ENCODE data around the gene H1-8.

The H1-8 gene

DNA sequence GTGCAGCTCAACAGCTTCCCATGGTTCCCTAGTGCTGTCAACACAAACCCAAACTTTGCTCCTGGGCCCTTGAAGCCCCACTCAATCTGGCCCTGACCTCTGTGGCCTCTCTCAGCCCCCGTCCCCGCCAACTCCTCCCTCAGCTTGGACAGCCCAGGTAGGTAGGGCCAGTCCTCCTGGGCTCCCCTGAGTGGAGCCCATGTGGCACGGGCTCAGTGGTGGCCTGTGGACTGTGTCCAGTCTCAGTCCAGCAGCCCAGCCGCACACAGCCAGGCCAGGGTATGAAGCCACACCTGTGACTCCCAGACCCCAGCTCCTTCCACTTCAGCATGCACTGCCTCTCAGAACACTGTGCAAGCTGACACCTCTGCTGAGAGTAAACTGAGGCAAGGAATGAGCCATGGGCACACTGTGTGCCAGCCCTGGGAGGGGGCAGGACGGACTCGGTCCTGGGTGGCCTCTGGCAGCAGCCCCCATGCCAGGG, 52.0 kb downstream of the H1-8 start:
- TF ChIP-seq, protein P1, sequence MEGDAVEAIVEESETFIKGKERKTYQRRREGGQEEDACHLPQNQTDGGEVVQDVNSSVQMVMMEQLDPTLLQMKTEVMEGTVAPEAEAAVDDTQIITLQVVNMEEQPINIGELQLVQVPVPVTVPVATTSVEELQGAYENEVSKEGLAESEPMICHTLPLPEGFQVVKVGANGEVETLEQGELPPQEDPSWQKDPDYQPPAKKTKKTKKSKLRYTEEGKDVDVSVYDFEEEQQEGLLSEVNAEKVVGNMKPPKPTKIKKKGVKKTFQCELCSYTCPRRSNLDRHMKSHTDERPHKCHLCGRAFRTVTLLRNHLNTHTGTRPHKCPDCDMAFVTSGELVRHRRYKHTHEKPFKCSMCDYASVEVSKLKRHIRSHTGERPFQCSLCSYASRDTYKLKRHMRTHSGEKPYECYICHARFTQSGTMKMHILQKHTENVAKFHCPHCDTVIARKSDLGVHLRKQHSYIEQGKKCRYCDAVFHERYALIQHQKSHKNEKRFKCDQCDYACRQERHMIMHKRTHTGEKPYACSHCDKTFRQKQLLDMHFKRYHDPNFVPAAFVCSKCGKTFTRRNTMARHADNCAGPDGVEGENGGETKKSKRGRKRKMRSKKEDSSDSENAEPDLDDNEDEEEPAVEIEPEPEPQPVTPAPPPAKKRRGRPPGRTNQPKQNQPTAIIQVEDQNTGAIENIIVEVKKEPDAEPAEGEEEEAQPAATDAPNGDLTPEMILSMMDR (IDR thresholded peaks at IDR 0.05; ENCODE audit: control insufficient read depth, insufficient read depth, low read depth, low read length, missing control alignments): no peak
- no peak for DNase-seq (ENCODE audit: low read depth)
- H3K4me3 ChIP-seq (ENCODE audit: control insufficient read depth, low read depth, low read length): no peak overlapping the region

DNA sequence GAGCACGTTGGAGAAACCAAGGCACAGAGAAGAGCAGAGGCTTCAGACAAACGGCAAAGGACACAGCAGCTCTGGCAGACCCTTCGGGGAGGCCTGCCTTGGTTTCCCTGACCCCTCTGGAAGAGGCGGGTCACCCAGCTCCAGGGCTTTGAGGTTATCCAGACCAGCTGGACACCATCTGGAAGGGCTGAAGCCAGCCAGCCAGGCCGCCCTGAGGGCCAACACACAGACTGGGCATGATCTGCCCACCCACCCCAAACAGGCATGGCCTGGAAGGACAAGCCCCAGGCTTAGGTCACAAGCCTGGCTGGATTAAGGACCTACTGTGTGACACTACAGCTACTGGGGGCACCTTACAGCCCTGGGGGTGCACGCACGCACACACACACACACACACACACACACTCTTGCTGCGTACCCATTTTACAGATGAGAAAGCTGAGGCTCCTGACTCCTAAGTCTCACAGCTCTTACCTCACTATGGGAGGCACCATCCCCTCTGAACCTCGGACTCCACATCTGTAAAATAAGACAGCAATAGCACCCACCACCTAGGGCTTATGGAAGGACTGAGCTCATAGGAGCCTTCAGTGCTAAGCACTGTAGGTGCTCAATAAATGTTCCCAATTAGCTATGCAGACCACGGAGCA, 52.7 kb downstream of the H1-8 start:
- DNase-seq (ENCODE audit: low read depth): no peak
- TF ChIP-seq, protein P1 (IDR thresholded peaks at IDR 0.05; ENCODE audit: control insufficient read depth, insufficient read depth, low read depth, low read length, missing control alignments): no peak
- no peak overlapping the region for H3K4me3 ChIP-seq (ENCODE audit: control insufficient read depth, low read depth, low read length)

DNA sequence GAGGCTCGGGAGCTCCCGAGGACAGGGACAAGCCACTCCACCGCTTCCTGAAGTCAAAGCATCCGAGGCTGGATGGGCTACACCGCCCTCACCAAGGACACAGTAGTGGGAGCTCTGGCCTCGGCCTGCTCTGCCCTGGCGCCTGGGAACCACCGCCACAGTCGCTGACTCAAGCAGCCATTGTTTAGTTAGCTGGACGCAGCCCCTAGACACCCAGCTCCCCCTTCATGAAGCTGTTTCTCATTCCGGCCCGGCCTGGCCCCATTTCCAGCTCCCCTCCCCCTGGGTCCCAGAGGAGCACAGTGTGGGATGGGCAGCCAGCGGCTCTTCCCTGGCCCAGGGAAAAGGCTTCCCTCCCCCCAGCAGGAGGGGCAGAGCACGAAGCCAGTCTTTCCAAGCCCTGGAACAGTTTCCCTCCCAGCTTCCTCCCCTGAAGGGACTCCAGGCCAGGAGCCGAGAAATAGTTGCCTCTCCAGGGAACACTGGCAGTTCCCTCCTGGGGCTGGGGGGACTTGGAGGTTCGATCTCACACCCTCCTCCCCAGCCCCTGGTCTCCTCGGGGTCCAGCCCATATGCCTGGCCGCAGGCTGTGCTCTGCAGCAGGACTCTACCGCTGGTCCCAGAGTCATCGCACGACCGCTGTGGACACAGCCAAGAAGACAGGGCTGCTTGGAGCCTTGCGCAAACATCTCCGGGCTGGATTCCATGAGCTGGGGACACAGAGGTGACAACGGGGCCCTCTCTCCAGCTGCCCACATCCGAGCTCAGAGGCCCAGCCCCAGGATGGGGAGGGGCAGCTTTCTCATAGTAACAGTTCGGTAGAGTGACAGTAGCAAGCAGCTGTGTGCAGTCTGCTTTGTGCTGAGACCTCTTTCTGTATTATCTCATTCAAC, 53.5 kb downstream of the H1-8 start:
- peak overlapping the region; percentile 0; the same call in 1 of the 2 replicates for H3K4me3 ChIP-seq (ENCODE audit: control insufficient read depth, low read depth, low read length)
- TF ChIP-seq, protein P1 (IDR thresholded peaks at IDR 0.05; ENCODE audit: control insufficient read depth, insufficient read depth, low read depth, low read length, missing control alignments): no peak
- peak; percentile 84 for DNase-seq (ENCODE audit: low read depth)

DNA sequence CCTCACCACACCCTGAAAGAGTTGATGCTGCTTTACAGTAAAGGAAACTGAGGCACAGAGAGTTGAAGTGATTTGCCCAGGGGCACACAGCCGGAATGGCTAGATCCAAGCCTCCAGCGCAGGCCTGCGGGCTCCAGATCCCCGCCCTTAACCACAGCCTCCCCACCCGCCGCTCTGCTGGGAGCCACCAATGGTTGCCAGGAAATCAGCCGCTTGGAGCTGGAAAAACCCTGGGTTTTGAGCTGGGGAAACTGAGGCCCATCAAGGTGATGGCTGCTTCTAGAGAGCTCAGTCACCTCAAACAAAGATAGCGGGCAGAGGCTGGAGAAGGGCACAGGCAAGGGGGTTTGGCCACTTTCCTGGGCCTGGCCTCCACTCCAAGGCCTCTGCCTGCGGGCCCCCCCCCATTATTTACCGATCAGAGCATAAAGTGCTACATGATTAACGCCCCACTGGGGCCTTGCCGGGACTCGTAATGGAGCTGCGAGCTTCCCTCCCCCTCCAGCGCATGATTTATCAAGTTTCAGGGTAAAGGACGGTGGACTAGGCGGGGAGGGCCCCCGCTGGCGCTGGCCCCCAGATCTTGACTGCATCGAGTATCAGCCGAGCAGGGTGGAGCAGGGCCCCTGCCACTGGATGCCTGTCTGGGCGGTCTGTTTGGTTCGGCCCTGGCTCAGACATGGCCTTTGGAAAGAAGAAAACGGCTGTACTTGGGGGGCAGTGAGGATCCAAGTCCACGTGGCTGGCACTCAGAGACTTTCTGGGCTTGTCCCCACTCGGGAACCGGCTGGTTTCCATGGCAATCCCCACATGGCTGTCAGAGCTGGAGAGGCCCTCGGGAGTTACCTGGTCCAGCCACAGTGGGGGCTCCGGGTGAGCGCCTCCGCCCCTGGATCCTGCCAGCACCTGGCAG, 54.4 kb downstream of the H1-8 start:
- DNase-seq (ENCODE audit: low read depth): no peak
- TF ChIP-seq, protein P1 (IDR thresholded peaks at IDR 0.05; ENCODE audit: control insufficient read depth, insufficient read depth, low read depth, low read length, missing control alignments): no peak
- H3K4me3 ChIP-seq (ENCODE audit: control insufficient read depth, low read depth, low read length): no peak overlapping the region

DNA sequence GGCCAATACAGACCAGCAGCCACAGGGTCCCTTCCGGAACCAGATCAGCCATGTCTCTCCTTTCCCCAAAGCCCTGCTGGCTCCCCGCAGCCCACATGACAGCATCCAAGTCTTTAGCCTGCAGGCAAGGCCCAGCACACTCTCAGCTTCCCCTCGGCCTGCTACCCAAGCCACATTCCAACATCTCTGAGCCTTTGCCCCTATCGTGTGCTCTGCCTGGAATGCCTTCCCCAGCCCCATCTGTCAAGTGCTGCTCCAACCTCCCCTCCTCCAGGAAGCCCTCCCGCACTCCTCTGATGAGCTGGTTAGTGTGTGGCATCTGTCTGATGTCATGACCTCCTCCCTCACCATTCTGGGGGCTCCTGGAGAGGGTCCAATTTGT, 55.0 kb downstream of the H1-8 start:
- no peak overlapping the region for H3K4me3 ChIP-seq (ENCODE audit: control insufficient read depth, low read depth, low read length)
- no peak for DNase-seq (ENCODE audit: low read depth)
- TF ChIP-seq, protein P1 (IDR thresholded peaks at IDR 0.05; ENCODE audit: control insufficient read depth, insufficient read depth, low read depth, low read length, missing control alignments): no peak

DNA sequence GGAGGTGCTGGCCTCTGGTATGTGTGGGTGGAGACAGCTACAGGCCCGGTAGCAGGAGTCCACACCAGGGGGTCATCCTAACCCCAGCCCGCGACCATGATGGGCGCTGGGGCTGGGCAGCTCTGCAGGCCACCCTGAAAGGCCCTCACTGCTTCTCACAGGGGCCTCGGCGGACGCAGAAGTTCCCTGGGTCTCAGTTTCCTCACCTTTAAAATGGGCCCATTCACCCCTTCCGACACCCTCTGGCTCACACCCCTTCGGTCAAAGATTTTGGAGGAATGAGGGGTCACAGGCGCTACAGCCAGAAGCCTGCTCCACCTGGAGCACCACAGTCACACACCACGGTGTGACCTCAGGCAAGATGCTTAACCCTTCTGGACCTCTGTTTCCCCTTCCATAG, 55.5 kb downstream of the H1-8 start:
- H3K4me3 ChIP-seq (ENCODE audit: control insufficient read depth, low read depth, low read length): no peak overlapping the region
- no peak for DNase-seq (ENCODE audit: low read depth)
- TF ChIP-seq, protein P1 (IDR thresholded peaks at IDR 0.05; ENCODE audit: control insufficient read depth, insufficient read depth, low read depth, low read length, missing control alignments): no peak
